HepG2 (cell line): ENCODE results near the gene DLL4. TPM values are rescaled to one million over a fixed set of nuclear protein-coding genes. Genes with fewer than 3 reads are reported as not detected.
A peak's percentile ranks its signal among the peaks of the same experiment; 100 is the strongest.

Source experiments
- BORCS8-MEF2B ChIP-seq: sonication (generic); formaldehyde crosslinking; IDR thresholded peaks from 2 replicates; pipeline ENCODE4 v1.8.0; 2022; ENCODE audit warnings: mild to moderate bottlenecking, missing genetic modification reagents
- CHD2 ChIP-seq: IDR thresholded peaks from 2 replicates; pipeline ENCODE4 v1.6.1; 2011; ENCODE audit warnings: low read depth, low read length, improper control_type of control experiment
- FLYWCH1 ChIP-seq: sonication (generic); formaldehyde crosslinking; IDR thresholded peaks from 2 replicates; pipeline ENCODE4 v1.8.1; 2023; ENCODE audit warnings: mild to moderate bottlenecking, missing genetic modification reagents
- FOXK2 ChIP-seq: fragments of 450-650 bp; IDR thresholded peaks from 2 replicates; pipeline ENCODE4 v1.6.1; 2016
- NFYC ChIP-seq: IDR thresholded peaks from 2 replicates; pipeline ENCODE4 v1.6.1; 2016; ENCODE audit warnings: missing genetic modification reagents, missing compliant biosample characterization
- SOX6 ChIP-seq, 2 experiments: fragments of 450-650 bp in 1 of 2; sonication (generic) in 1 of 2; formaldehyde crosslinking in 1 of 2; IDR thresholded peaks; 2 replicates each; pipeline versions ENCODE4 v1.4.0 to v1.6.1; 2017 to 2020; ENCODE audit warnings: antibody characterized with exemption in 1 of 2, mild to moderate bottlenecking in 1 of 2, missing genetic modification reagents in 1 of 2
- SP4 ChIP-seq: sonication (generic); formaldehyde crosslinking; IDR thresholded peaks from 2 replicates; pipeline ENCODE4 v1.8.1; 2023; ENCODE audit warnings: mild to moderate bottlenecking, missing genetic modification reagents
- ZBTB37 ChIP-seq: sonication (generic); formaldehyde crosslinking; IDR thresholded peaks from 2 replicates; pipeline ENCODE4 v1.4.0; 2020; ENCODE audit warnings: mild to moderate bottlenecking, missing genetic modification reagents
- ZNF552 ChIP-seq: sonication (generic); formaldehyde crosslinking; IDR thresholded peaks from 2 replicates; pipeline ENCODE4 v1.9.0; 2022; ENCODE audit warnings: missing genetic modification reagents, mild to moderate bottlenecking, borderline replicate concordance
- ZNF563 ChIP-seq: sonication (generic); formaldehyde crosslinking; IDR thresholded peaks from 2 replicates; pipeline ENCODE4 v1.8.0; 2022; ENCODE audit warnings: mild to moderate bottlenecking, moderate library complexity, missing genetic modification reagents
- ZNF577 ChIP-seq: sonication (generic); formaldehyde crosslinking; IDR thresholded peaks from 2 replicates; pipeline ENCODE4 v1.4.0; 2020; ENCODE audit warnings: mild to moderate bottlenecking, low read depth, missing genetic modification reagents, borderline replicate concordance
- ZNF761 ChIP-seq: sonication (generic); formaldehyde crosslinking; conservative IDR thresholded peaks from 2 replicates; pipeline ENCODE4 v1.4.0; 2020; ENCODE audit warnings: mild to moderate bottlenecking, missing genetic modification reagents
- ZXDC ChIP-seq: sonication (generic); formaldehyde crosslinking; IDR thresholded peaks from 2 replicates; pipeline ENCODE4 v1.5.0; 2020; ENCODE audit warnings: mild to moderate bottlenecking, missing genetic modification reagents
- polyA plus RNA-seq, 8 experiments: library from polyadenylated mRNA; depleted of rRNA in 3 of 8; stranded (reverse) in 7 of 8; unstranded in 1 of 8; fragments of >200 nt; fragmentation: Illumina TruSeq in 4 of 8; extraction: Trizol in 4 of 8; gene quantifications; 2 replicates each; pipeline versions ENCODE4 v1.2.1 to v1.2.3, GENCODE V29; 2011 to 2016; ENCODE audit warnings: low read depth in 4 of 8, missing spikeins in 1 of 8, mixed read lengths in 1 of 8; ENCODE audit not compliant: insufficient read depth in 1 of 8
- total RNA-seq, 5 experiments: library from RNA; depleted of rRNA; stranded (reverse); fragments of >200 nt; fragmentation: Illumina TruSeq; extraction: Trizol; gene quantifications; 2 replicates each; pipeline ENCODE4 v1.2.3, GENCODE V29; 2016; ENCODE audit warnings: low read depth in 1 of 5
- TF ChIP-seq, protein P1 (sequence below): sonication (generic); formaldehyde crosslinking; conservative IDR thresholded peaks from 2 replicates; pipeline ENCODE4 v1.4.0; 2020; ENCODE audit warnings: mild to moderate bottlenecking, missing genetic modification reagents, moderate library complexity
- TF ChIP-seq, protein P2 (sequence below): sonication (generic); formaldehyde crosslinking; conservative IDR thresholded peaks from 2 replicates; pipeline ENCODE4 v1.4.0; 2020; ENCODE audit warnings: missing genetic modification reagents
- TF ChIP-seq, protein P3 (sequence below): sonication (generic); formaldehyde crosslinking; IDR thresholded peaks from 2 replicates; pipeline ENCODE4 v1.9.0; 2022; ENCODE audit warnings: low read depth, missing genetic modification reagents

The DLL4 gene
- total and polyA plus RNA-seq, 2 of the 13 experiments (the other 11 are each of a cell fraction or from before 2014, with no cell fraction given), result 0.20 to 0.25 TPM

- TF ChIP-seq, protein P1, sequence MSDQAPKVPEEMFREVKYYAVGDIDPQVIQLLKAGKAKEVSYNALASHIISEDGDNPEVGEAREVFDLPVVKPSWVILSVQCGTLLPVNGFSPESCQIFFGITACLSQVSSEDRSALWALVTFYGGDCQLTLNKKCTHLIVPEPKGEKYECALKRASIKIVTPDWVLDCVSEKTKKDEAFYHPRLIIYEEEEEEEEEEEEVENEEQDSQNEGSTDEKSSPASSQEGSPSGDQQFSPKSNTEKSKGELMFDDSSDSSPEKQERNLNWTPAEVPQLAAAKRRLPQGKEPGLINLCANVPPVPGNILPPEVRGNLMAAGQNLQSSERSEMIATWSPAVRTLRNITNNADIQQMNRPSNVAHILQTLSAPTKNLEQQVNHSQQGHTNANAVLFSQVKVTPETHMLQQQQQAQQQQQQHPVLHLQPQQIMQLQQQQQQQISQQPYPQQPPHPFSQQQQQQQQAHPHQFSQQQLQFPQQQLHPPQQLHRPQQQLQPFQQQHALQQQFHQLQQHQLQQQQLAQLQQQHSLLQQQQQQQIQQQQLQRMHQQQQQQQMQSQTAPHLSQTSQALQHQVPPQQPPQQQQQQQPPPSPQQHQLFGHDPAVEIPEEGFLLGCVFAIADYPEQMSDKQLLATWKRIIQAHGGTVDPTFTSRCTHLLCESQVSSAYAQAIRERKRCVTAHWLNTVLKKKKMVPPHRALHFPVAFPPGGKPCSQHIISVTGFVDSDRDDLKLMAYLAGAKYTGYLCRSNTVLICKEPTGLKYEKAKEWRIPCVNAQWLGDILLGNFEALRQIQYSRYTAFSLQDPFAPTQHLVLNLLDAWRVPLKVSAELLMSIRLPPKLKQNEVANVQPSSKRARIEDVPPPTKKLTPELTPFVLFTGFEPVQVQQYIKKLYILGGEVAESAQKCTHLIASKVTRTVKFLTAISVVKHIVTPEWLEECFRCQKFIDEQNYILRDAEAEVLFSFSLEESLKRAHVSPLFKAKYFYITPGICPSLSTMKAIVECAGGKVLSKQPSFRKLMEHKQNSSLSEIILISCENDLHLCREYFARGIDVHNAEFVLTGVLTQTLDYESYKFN (CRISPR knock-in tag), result peak; percentile 84
- TF ChIP-seq, protein P2, sequence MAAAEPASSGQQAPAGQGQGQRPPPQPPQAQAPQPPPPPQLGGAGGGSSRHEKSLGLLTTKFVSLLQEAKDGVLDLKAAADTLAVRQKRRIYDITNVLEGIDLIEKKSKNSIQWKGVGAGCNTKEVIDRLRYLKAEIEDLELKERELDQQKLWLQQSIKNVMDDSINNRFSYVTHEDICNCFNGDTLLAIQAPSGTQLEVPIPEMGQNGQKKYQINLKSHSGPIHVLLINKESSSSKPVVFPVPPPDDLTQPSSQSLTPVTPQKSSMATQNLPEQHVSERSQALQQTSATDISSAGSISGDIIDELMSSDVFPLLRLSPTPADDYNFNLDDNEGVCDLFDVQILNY (CRISPR knock-in tag), result no peak
- no peak for TF ChIP-seq FOXK2
- TF ChIP-seq ZNF563 (CRISPR knock-in tag), result 0 out of 2 replicates have a peak, but pooled peaks have one; percentile 19
- peak; percentile 50; the same call in 1 of the 2 replicates for TF ChIP-seq NFYC (CRISPR knock-in tag)
- TF ChIP-seq ZNF577, result no peak
- no peak for TF ChIP-seq SOX6 (IDR thresholded peaks at IDR 0.05)
- 0 out of 2 replicates have a peak, but pooled peaks have one; percentile 16 for TF ChIP-seq SOX6 (CRISPR knock-in tag; IDR thresholded peaks at IDR 0.05)
- 0 out of 2 replicates have a peak, but pooled peaks have one; percentile 45 for TF ChIP-seq FLYWCH1
- no peak for TF ChIP-seq SP4 (CRISPR knock-in tag)
- TF ChIP-seq, protein P3, sequence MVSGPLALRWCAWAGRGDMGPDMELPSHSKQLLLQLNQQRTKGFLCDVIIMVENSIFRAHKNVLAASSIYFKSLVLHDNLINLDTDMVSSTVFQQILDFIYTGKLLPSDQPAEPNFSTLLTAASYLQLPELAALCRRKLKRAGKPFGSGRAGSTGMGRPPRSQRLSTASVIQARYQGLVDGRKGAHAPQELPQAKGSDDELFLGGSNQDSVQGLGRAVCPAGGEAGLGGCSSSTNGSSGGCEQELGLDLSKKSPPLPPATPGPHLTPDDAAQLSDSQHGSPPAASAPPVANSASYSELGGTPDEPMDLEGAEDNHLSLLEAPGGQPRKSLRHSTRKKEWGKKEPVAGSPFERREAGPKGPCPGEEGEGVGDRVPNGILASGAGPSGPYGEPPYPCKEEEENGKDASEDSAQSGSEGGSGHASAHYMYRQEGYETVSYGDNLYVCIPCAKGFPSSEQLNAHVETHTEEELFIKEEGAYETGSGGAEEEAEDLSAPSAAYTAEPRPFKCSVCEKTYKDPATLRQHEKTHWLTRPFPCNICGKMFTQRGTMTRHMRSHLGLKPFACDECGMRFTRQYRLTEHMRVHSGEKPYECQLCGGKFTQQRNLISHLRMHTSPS (CRISPR knock-in tag), result 0 out of 2 replicates have a peak, but pooled peaks have one; percentile 55
- TF ChIP-seq ZNF761, result no peak
- 0 out of 2 replicates have a peak, but pooled peaks have one; percentile 42 for TF ChIP-seq BORCS8-MEF2B (CRISPR knock-in tag)
- no peak for TF ChIP-seq ZXDC
- no peak for TF ChIP-seq CHD2
- TF ChIP-seq ZBTB37 (CRISPR knock-in tag), result 0 out of 2 replicates have a peak, but pooled peaks have one; percentile 49
- no peak for TF ChIP-seq ZNF552 (CRISPR knock-in tag)
Observed at GRCh38 chr15:40936709-40937666, 7.8 kb downstream of the DLL4 start (continued).
